Measurements from ENCODE around the gene MARK1.

MARK1 gene

DNA sequence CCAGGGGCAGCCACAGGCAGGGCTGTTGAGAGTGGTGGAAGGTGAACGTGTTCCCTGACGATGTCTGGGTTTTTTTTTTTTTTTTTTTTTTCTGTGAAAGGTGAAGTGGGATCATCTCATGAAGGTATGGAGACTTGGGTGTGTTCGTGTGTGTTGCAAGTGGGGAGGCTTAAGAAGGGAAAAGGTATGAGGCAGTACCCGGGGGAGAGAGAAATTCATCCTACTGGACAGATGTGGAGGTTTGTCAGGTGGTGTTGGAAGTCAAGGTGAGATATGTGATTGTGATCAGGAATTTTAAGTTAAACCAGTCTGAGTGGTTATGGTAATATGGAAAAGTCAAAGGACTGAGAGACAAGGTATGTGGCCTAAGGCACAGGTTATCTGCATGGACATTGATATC lies 167.5 kb downstream of the MARK1 start:
- Mint-ChIP-seq H3K27me3 (peaks cover 4 to 8% of the 10 kb centered on the region in 2 donors), H3K4me3 (no peak overlapping the region), H3K27ac (no peak overlapping the region), H3K4me1 (no peaks in the 10 kb centered on the region), H3K9me3 (no peaks in the 10 kb centered on the region), H3K36me3 (peaks cover 4 to 7% of the 10 kb centered on the region in 2 donors)
- DNase-seq: no peak
- no peak for ATAC-seq (replicated peaks)

DNA sequence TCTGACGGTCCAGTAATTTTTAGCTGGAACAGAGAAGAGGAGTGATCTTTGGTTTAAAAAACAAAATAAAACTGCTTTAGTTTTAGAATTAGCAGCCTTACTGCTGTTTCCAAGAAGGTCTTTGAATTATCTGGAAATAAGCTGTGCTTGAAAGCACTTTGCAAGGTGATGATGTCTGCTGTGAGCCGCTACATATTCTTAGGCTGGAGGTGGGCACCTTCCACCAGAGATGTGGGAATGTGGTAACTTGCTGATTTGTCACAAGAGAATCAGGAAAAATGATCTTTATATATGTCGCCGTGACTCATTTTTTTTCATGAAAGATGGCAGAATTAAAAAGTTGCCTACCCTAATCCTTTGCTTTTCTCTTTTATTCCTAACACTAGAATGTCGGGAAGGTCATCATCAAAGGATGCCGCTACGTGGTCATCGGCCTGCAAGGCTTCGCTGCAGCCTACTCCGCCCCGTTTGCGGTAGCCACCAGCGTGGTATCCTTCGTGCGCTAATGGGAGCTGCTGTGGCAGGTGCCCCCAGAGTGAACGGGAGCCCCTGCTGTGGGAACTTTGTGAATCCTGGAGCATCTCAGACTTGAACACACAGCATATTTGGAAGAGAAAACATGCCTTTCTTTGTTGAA lies 168.4 kb downstream of the MARK1 start:
- Mint-ChIP-seq H3K36me3 (peaks cover 4 to 7% of the 10 kb centered on the region in 2 donors), H3K4me3 (no peak overlapping the region), H3K4me1 (no peaks in the 10 kb centered on the region), H3K27me3 (peaks cover 4 to 7% of the 10 kb centered on the region in 2 donors), H3K9me3 (no peaks in the 10 kb centered on the region), H3K27ac (no peak overlapping the region)
- DNase-seq (no peak), ATAC-seq (replicated peaks) (no peak)

DNA sequence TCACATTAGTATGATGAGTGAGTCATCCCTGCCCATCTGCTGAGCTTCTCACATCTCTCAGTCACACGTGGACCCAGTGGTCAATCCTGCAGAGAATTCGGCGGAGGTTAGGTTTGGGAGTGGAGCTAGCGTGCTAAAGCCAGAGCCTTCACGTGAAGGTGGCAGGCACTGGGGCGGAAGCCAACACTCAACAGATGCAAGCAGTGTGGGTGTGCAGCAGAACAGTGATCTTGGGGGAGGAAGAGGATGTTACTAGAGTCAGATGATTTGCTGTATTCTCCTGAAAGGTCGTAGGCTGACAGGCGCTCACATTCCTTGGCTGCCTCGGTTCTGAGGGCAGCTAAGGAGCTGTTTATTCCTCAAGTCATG lies 168.9 kb downstream of the MARK1 start:
- no peak overlapping the region for H3K4me3 Mint-ChIP-seq
- no peak overlapping the region for H3K27ac Mint-ChIP-seq
- peaks cover 4 to 7% of the 10 kb centered on the region in 2 donors for H3K27me3 Mint-ChIP-seq
- DNase-seq (no peak), ATAC-seq (replicated peaks) (no peak)
- H3K9me3 Mint-ChIP-seq: no peaks in the 10 kb centered on the region
- peaks cover 4 to 7% of the 10 kb centered on the region in 2 donors for H3K36me3 Mint-ChIP-seq
- peaks cover 0 to 1% of the 10 kb centered on the region in 2 donors for H3K4me1 Mint-ChIP-seq

DNA sequence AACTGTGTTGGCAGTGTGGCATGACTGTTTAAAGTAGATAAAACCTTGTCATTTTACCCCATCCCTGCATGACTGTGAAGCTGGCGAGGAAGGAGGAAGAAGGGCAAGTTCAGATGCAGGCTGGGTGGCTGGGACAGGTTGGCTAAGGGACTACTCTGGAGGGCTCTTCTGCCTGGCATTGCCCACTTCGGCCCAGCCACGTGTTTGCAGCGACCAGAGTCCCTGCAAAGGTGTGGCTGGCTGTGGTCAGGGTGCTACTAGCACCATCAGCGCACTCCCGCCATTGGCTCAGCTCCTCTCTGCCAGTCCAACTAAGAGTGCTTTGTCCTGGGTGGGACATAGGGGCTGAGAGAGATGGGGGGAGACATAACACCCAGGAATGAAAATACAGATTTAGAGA lies 169.4 kb downstream of the MARK1 start:
- Mint-ChIP-seq H3K27ac (no peak overlapping the region), H3K4me1 (peaks cover 0 to 6% of the 10 kb centered on the region in 2 donors), H3K27me3 (peaks cover 8 to 10% of the 10 kb centered on the region in 2 donors), H3K36me3 (peaks cover 4 to 8% of the 10 kb centered on the region in 2 donors), H3K4me3 (no peak overlapping the region), H3K9me3 (no peaks in the 10 kb centered on the region)
- DNase-seq: no peak
- ATAC-seq (replicated peaks): no peak

DNA sequence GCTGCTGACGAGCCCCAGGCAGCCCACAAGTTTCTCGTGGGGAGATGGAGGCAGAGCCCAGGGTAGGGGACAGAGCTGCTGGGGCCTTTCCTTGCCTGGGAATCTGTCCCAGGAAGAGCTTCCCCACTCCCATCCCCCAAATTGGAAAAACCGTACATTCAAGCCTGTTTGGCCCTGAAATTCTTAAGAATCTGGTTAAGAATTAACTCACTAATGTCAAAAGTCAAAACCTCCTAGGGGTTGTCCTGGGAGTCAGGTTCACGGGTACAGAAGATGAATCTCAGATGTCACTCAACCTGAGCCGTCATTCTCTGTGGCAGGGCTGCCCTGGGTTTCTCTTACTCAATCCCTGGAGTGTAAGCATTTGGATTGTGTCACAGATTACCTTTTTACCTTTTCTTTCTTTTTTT lies 170.7 kb downstream of the MARK1 start:
- Mint-ChIP-seq H3K27ac (no peak overlapping the region), H3K36me3 (peaks cover 4 to 7% of the 10 kb centered on the region in 2 donors)

DNA sequence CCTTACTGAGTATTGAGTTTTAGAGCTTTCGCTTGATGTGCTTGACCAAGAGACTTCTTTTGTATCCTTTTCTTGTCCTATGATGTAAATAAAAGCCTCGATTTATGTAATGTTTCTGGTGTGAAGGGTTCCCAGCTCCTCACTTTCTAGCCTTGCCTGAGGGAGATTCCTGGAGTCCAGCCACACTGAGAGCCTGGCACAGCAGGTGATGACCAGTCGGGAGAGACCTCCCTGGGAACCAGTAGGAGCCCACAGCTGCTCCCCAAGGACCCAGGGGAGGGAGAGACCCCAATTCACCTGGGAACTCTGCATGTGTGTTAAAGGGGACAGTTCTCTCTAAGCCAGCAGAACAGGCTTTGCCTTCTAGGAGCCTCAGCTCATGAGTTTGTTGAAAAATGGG lies 171.1 kb downstream of the MARK1 start:
- DNase-seq (no peak), ATAC-seq (replicated peaks) (no peak)
- Mint-ChIP-seq H3K27ac (no peak overlapping the region), H3K9me3 (no peaks in the 10 kb centered on the region), H3K27me3 (peaks cover 4 to 7% of the 10 kb centered on the region in 2 donors), H3K4me1 (peaks cover 0 to 7% of the 10 kb centered on the region in 2 donors), H3K36me3 (peaks cover 4 to 7% of the 10 kb centered on the region in 2 donors), H3K4me3 (no peak overlapping the region)

More for the DNA sequence above, 170.7 kb downstream of the MARK1 start:
- Mint-ChIP-seq H3K4me3 (no peak overlapping the region), H3K9me3 (no peaks in the 10 kb centered on the region), H3K4me1 (peaks cover 0 to 7% of the 10 kb centered on the region in 2 donors), H3K27me3 (peaks cover 4 to 7% of the 10 kb centered on the region in 2 donors)
- DNase-seq (no peak), ATAC-seq (replicated peaks) (no peak)

DNA sequence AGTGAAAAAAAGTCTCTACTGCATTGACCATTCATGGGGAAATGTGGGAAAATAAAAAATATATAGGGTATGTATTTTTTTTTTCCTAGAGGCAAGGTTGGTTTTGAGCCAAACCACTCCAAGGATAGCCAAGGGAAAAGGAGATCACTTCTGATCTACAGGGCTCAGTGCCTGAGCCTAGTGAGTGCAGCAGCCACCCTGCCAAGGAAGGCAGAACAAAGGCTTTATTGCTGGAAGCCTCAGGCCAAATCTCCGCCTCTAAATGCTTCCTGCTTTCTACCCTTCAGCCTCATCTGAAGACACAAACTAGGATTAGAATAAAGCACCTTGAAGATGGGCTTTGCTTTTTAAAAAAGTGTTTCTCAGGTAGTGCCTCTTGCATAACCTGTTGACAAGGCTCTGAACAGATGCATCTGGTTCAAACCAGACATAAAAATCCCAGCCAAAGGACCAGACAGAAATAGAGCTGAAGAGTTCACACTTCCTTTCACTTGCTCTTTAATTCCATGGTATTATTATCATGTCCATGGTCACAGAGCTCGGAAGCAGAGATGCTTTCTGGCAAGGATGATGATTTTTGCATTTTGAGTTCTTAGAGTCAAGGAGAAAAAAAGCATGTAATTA lies 172.7 kb downstream of the MARK1 start:
- Mint-ChIP-seq H3K4me1 (peaks cover 0 to 7% of the 10 kb centered on the region in 2 donors), H3K4me3 (no peak overlapping the region), H3K27me3 (peaks cover 4 to 7% of the 10 kb centered on the region in 2 donors), H3K27ac (no peak overlapping the region), H3K36me3 (peaks cover 4 to 7% of the 10 kb centered on the region in 2 donors), H3K9me3 (no peaks in the 10 kb centered on the region)
- ATAC-seq (replicated peaks) (no peak), DNase-seq (no peak)

DNA sequence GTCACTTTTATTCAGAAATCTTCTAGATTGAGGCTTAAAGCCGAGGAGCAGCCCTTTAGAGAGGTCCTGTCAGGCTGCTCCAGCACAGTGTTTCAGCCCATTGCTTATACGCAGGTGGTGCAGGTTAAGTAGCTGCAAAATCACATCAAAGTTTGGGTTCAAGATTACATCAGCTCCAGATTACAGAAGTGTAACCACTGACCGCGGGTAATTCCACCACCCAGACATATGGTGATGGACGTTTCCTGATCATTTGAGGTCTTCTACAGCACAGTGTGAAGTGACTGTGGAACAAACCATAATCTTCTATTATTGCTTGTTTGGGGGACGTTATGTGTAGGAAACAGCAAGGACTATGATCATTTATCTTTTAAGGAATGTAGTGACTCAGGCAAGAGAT lies 174.0 kb downstream of the MARK1 start:
- Mint-ChIP-seq H3K27ac (no peak overlapping the region), H3K4me1 (peaks cover 4 to 7% of the 10 kb centered on the region in 2 donors), H3K27me3 (peaks cover 4 to 7% of the 10 kb centered on the region in 2 donors), H3K9me3 (no peaks in the 10 kb centered on the region), H3K36me3 (peaks cover 4 to 7% of the 10 kb centered on the region in 2 donors), H3K4me3 (no peak overlapping the region)
- ATAC-seq (replicated peaks) (peak; percentile 46 to 72), DNase-seq (no peak)

DNA sequence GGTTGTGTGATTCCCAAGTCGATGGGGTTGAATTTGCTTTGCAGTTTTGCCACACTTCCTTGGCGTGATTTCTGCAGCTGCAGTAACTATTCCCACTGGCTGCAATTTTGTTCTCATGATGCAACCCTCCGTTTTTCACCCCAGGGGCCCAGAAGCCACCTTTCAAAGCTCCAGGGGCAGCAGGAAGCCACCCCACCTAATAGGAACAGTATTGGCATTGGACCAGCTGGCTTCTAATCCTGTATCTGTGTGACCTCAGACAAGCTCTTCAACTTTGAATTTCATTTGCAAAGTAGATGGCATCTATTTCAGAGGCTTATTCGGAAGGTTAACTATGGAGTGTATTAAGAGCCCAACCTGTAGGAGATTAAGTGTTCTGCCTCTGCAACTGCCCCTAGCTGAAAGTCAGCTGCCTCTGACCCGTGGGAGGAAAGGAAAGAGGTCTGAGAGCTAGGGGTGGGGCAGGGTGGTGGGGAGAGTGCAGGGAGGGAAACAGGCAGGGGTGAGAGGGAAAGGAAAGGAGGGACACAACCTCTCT lies 174.9 kb downstream of the MARK1 start:
- Mint-ChIP-seq H3K9me3 (no peaks in the 10 kb centered on the region), H3K27ac (no peak overlapping the region), H3K4me1 (peaks cover 4 to 11% of the 10 kb centered on the region in 2 donors), H3K27me3 (peaks cover 4 to 7% of the 10 kb centered on the region in 2 donors), H3K4me3 (no peak overlapping the region), H3K36me3 (peaks cover 0 to 4% of the 10 kb centered on the region in 2 donors)
- ATAC-seq (replicated peaks) (no peak), DNase-seq (no peak)

DNA sequence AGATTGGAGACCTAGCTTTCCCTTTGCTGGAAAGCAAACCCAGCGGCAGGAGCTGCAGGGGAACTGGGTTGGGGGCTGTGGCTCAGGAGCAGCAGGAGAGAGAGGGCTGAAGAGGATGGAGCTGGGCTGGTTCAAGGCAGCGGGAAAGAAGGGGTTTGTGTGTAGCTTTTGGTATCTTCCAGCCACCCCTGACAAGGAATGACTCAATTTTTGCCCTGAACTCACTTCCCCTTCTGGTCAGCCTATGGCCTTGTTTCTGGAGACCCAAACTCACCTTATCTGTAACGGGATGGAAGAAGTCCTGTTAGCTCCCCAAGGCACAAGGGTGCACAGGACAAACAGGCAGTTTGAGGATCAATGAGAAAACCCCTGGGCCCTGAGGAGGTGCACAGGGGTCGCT lies 175.4 kb downstream of the MARK1 start:
- H3K4me1 Mint-ChIP-seq: peaks cover 4 to 16% of the 10 kb centered on the region in 2 donors
- peaks cover 4 to 7% of the 10 kb centered on the region in 2 donors for H3K27me3 Mint-ChIP-seq
- DNase-seq: no peak
- H3K4me3 Mint-ChIP-seq: no peak overlapping the region
- no peak overlapping the region for H3K27ac Mint-ChIP-seq
- no peaks in the 10 kb centered on the region for H3K9me3 Mint-ChIP-seq
- H3K36me3 Mint-ChIP-seq: peaks cover 0 to 2% of the 10 kb centered on the region in 2 donors
- ATAC-seq (replicated peaks): peak; percentile 43 to 50

DNA sequence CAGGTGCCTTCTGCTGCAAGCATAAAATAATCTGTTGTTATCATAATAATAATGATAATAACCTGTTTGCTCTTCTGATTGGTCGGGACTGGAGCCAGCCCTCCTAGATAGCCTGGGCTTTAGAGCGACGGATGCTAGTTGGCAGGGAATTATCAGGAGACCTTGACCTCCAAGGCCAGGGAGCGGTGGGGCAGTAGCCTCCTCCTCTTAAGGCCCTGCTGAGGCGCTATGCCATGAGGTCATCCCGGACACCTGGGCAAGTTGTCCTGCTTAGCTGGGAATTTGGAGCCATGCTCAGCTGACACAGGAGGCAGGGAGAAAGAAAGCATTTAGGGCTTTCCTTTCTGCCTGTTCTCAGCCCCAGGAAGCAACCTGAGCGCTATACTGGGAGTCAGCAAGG lies 177.8 kb downstream of the MARK1 start:
- Mint-ChIP-seq H3K9me3 (peaks cover 0 to 2% of the 10 kb centered on the region in 2 donors), H3K27me3 (peaks cover 4 to 7% of the 10 kb centered on the region in 2 donors), H3K36me3 (peaks cover 0 to 2% of the 10 kb centered on the region in 2 donors), H3K4me1 (peaks cover 17 to 36% of the 10 kb centered on the region in 2 donors), H3K27ac (no peak overlapping the region), H3K4me3 (no peak overlapping the region)
- ATAC-seq (replicated peaks) (no peak), DNase-seq (no peak)

DNA sequence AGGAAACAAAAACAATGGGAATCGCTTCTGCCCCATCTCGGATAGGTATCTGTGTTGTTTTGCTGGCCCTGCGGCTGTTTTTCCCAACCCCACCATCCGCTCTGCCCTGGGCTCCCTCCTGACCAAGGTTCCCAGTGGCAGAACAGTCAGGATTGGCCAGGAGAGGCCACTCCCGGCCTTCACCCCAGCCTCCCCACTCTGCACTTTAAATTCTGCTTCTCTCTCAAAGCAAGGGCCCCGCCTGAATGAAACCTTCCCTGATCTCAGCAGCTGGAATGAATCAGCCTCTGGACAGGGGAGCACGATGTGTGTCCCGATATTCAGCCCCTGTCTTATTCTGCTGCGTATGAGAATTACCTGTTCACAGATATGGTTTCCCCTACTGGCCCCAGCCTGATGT lies 178.5 kb downstream of the MARK1 start:
- peaks cover 0 to 2% of the 10 kb centered on the region in 2 donors for H3K9me3 Mint-ChIP-seq
- no peak for ATAC-seq (replicated peaks)
- no peak overlapping the region for H3K4me3 Mint-ChIP-seq
- H3K36me3 Mint-ChIP-seq: peaks cover 0 to 2% of the 10 kb centered on the region in 2 donors
- peaks cover 23 to 42% of the 10 kb centered on the region in 2 donors for H3K4me1 Mint-ChIP-seq
- H3K27ac Mint-ChIP-seq: no peak overlapping the region
- H3K27me3 Mint-ChIP-seq: peaks cover 4 to 7% of the 10 kb centered on the region in 2 donors
- DNase-seq: no peak

DNA sequence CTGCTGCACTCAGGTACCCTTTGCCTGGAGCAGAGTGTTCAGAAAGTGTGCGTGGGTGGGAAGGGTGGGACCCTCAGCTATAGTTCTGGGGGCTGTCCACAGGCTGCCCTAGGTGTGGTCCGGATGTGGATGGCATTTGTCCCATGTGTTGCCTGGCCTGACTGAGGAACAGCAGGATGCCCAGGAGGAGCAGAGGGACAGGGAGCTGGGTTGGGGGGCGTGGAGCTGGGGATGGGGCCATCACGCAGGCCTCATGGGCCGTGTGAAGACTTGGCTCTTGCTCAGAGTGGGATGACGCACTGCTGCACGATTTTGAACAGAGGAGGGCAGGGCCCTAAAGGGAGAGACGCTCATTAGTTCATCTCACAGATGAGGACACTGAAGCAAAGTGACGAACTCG lies 179.2 kb downstream of the MARK1 start:
- H3K9me3 Mint-ChIP-seq: peaks cover 0 to 2% of the 10 kb centered on the region in 2 donors
- H3K27me3 Mint-ChIP-seq: peaks cover under 1 to 3% of the 10 kb centered on the region in 2 donors
- H3K4me3 Mint-ChIP-seq: no peak overlapping the region
- no peak for DNase-seq
- peaks cover 0 to 2% of the 10 kb centered on the region in 2 donors for H3K36me3 Mint-ChIP-seq
- H3K27ac Mint-ChIP-seq: no peak overlapping the region
- H3K4me1 Mint-ChIP-seq: peaks cover 25 to 42% of the 10 kb centered on the region in 2 donors
- ATAC-seq (replicated peaks): no peak

DNA sequence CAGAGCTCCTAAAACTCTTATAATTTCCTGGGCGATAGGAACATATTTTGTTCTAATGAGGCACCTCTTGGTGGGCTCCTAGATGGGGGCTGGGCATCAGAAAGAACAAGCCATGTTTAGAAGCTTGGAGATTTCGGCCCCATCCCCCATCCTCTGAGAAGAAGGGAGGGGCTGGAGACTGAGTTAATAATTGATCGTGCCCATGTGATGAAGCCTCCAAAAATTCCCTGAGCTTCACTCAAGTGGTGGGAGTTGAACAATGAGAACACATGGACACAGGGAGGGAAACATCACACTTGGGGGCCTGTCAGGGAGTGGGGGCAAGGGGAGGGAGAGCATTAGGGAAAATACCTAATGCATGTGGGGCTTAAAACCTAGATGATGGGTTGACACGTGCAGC lies 180.3 kb downstream of the MARK1 start:
- H3K4me3 Mint-ChIP-seq: no peak overlapping the region
- peaks cover 0 to 2% of the 10 kb centered on the region in 2 donors for H3K9me3 Mint-ChIP-seq
- no peak overlapping the region for H3K27ac Mint-ChIP-seq
- H3K27me3 Mint-ChIP-seq: no peaks in the 10 kb centered on the region
- DNase-seq: no peak
- H3K4me1 Mint-ChIP-seq: peaks cover 25 to 40% of the 10 kb centered on the region in 2 donors
- no peaks in the 10 kb centered on the region for H3K36me3 Mint-ChIP-seq
- ATAC-seq (replicated peaks): no peak

Data from stimulated activated naive B cell treated with anti-CD40 and anti-IgM and Interleukin-4, amounts not matched to agents 10 μg/mL and 1 μg/mL and 100 μg/mL, for 72 hours (primary cell).